Right lobe of liver (tissue), 4 donors: ENCODE results near the gene WWC1.

Source experiments
- POLR2A ChIP-seq: fragments of 450-650 bp; IDR thresholded peaks from one replicate; pipeline ENCODE4 v1.6.1; 2017; ENCODE audit warnings: antibody characterized with exemption, mild to moderate bottlenecking
- TF ChIP-seq, protein P1 (sequence below), 4 donors: fragments of 200-600 bp in 3 of 4; fragments of 450-650 bp in 1 of 4; IDR thresholded peaks; one replicate each; pipeline versions ENCODE4 v1.5.1 to v1.8.0; 2016 to 2022; ENCODE audit warnings: antibody characterized with exemption in 4 of 4, mild to moderate bottlenecking in 2 of 4
- donor health status: DM: no; HTN: no; CAD: no.
- donor health status: DM: no; HTN: no; CAD: no.
- donor health status: DM: no; HTN: yes; CAD: no.

DNA sequence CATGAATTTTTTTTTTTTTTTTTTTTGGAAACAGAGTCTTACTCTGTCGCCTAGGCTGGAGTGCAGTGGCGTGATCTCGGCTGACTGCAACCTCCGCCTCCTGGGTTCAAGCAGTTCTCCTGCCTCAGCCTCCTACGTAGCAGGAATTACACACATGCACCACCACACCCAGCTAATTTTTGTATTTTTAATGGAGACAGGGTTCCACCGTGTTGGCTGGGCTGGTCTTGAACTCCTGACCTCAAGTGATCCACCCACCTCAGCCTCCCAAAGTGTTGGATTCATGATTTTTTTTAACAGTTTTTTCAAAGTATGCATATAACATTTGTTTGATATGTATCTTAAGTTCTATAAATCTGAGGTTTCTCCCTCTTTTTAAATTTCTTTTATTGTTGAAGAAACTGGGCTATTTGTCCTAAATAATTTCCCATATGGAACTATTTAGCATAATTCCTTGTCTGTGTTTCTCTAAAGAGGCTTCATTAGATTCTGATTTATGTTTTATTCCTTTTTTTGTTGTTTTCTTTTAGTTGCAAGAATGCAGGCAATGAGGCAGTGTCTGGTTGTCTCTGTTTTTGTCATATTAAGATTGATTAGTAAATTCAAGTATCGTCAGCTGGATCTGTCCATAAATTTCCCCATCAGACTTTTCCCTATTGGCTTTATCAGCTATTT lies 211.3 kb downstream of the WWC1 start:
- TF ChIP-seq POLR2A = no peak
- TF ChIP-seq, protein P1, sequence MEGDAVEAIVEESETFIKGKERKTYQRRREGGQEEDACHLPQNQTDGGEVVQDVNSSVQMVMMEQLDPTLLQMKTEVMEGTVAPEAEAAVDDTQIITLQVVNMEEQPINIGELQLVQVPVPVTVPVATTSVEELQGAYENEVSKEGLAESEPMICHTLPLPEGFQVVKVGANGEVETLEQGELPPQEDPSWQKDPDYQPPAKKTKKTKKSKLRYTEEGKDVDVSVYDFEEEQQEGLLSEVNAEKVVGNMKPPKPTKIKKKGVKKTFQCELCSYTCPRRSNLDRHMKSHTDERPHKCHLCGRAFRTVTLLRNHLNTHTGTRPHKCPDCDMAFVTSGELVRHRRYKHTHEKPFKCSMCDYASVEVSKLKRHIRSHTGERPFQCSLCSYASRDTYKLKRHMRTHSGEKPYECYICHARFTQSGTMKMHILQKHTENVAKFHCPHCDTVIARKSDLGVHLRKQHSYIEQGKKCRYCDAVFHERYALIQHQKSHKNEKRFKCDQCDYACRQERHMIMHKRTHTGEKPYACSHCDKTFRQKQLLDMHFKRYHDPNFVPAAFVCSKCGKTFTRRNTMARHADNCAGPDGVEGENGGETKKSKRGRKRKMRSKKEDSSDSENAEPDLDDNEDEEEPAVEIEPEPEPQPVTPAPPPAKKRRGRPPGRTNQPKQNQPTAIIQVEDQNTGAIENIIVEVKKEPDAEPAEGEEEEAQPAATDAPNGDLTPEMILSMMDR (IDR thresholded peaks at IDR 0.05) = no peak
